Breast epithelium (tissue), 3 donors: ENCODE results near the gene KIF1A.

Experiments used
- POLR2A ChIP-seq: fragments of 450-650 bp; IDR thresholded peaks from one replicate; pipeline ENCODE4 v1.6.1; 2016; ENCODE audit warnings: antibody characterized with exemption, mild to moderate bottlenecking, moderate library complexity
- TF ChIP-seq, protein P1 (sequence below), 3 donors: fragments of 450-650 bp; IDR thresholded peaks; one replicate each; pipeline ENCODE4 v1.5.1; 2016 to 2017; ENCODE audit warnings: antibody characterized with exemption in 3 of 3, mild to moderate bottlenecking in 3 of 3, moderate library complexity in 3 of 3

DNA sequence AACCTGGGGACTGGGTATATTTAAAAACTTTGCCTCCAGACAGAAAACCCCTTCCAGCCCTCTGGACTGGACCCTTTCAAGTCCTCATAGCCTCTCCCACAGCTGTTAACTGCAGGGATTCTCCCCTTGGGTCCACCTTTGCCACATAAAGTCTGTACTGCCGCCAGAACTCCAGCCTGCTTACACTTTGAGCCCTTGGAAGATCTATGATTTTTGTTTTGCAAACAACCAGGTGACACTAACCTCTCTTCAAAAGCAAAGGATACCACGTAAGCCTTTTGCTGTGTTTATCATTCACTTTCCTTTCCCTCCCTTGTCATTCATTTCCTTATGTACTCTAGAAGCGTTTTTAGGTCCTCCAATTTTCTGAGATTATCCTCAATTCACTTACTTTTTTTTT is 44.5 kb upstream of the KIF1A start:
- TF ChIP-seq POLR2A: no peak
- TF ChIP-seq, protein P1, sequence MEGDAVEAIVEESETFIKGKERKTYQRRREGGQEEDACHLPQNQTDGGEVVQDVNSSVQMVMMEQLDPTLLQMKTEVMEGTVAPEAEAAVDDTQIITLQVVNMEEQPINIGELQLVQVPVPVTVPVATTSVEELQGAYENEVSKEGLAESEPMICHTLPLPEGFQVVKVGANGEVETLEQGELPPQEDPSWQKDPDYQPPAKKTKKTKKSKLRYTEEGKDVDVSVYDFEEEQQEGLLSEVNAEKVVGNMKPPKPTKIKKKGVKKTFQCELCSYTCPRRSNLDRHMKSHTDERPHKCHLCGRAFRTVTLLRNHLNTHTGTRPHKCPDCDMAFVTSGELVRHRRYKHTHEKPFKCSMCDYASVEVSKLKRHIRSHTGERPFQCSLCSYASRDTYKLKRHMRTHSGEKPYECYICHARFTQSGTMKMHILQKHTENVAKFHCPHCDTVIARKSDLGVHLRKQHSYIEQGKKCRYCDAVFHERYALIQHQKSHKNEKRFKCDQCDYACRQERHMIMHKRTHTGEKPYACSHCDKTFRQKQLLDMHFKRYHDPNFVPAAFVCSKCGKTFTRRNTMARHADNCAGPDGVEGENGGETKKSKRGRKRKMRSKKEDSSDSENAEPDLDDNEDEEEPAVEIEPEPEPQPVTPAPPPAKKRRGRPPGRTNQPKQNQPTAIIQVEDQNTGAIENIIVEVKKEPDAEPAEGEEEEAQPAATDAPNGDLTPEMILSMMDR (IDR thresholded peaks at IDR 0.05): no peak
